ENCODE data around the gene AKAP12.

The AKAP12 gene

DNA sequence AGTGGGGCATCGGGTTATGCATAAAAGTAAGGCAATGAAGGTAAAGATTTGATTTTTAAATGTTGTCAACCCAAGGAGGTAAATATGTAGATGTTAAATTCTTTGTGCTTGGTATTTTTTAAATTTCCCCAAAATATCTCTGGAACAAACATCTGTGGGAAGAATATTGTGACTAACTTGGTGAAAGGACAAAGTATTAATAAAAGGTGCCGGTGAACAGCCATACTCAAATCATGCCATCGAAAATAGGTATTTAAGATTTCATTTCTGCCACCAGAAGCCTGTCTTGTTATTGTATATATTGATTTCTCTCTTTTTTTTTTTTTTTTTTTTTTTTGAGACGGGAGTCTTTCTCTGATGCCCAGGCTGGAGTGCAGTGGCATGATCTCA lies 164.1 kb downstream of the AKAP12 start:
- Histone ChIP-seq H3K4me1 (ENCODE audit: control insufficient read depth, insufficient read depth, low read length) (peaks cover 15% of the 10 kb centered on the region), H3K36me3 (ENCODE audit: control insufficient read depth, insufficient read depth, low read length, severe bottlenecking) (peaks cover 34% of the 10 kb centered on the region), H3K27me3 (replicated peaks; ENCODE audit: control insufficient read depth, insufficient read depth, low read length) (no peaks in the 10 kb centered on the region), H3K9ac (ENCODE audit: low read length) (no peak overlapping the region), H3K9me3 (ENCODE audit: control insufficient read depth, low read length) (no peaks in the 10 kb centered on the region), H3K4me3 (ENCODE audit: low read length) (no peak overlapping the region)
- no peak for DNase-seq (ENCODE audit: low read depth)

Data from adipocyte (in vitro differentiated cells).